Measurements from ENCODE around the gene KSR1.
"Not testable (repeated sequence)": the region's sequence is repeated elsewhere in the genome, so short reads cannot be mapped to it uniquely, and the experiment has no call there.

Gene KSR1

GRCh38 chr17:27446569-27447301, 9.5 kb upstream of the KSR1 start:
- no peaks in the 10 kb centered on the region for H3K27me3 ChIP-seq
- H3K4me1 ChIP-seq (ENCODE audit: control insufficient read depth in 1 of 2, insufficient read depth in 1 of 2, low read depth in 1 of 2, low read length in 1 of 2) = peaks cover 4 to 15% of the 10 kb centered on the region in 2 experiments
- no peaks in the 10 kb centered on the region for H3K36me3 ChIP-seq
- no peak overlapping the region for H3K4me3 ChIP-seq (ENCODE audit: low read depth in 1 of 2, low read length in 1 of 2)
- no peak overlapping the region for H3K27ac ChIP-seq
- TF ChIP-seq CTCF (IDR thresholded peaks at IDR 0.05) = no peak
- H3K9me3 ChIP-seq = no peaks in the 10 kb centered on the region

- H3K27ac ChIP-seq; H3K36me3 ChIP-seq; H3K9me3 ChIP-seq; H3K4me3 ChIP-seq (ENCODE audit: low read depth in 1 of 2, low read length in 1 of 2); H3K27me3 ChIP-seq: not testable (repeated sequence)
- peaks cover 4 to 15% of the 10 kb centered on the region in 2 experiments for H3K4me1 ChIP-seq (ENCODE audit: control insufficient read depth in 1 of 2, insufficient read depth in 1 of 2, low read depth in 1 of 2, low read length in 1 of 2)
Observed at GRCh38 chr17:27448534-27448933, 7.7 kb upstream of the KSR1 start.

DNA sequence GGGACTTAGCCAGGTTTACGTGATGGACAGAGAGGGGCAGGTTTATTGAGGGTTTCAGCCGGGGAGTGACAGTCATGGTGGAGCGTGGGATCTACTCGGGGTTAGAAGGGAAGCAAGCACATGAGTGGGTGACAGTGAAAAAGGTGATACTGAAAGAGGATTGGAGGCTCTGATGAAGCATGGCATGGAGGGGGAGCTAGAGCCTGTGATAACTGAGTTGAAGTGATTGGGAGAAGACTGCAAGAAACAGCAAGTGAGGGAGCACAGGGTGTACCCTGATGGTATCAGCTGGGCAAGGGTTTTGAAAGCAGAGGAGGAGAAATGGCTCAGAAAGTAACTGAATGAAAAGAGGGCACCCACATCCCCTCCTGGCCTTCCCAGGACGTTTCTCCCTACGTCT, 6.7 kb upstream of the KSR1 start:
- H3K27ac ChIP-seq = no peak overlapping the region
- H3K27me3 ChIP-seq = no peaks in the 10 kb centered on the region
- H3K9me3 ChIP-seq = no peaks in the 10 kb centered on the region
- H3K4me1 ChIP-seq (ENCODE audit: control insufficient read depth in 1 of 2, insufficient read depth in 1 of 2, low read depth in 1 of 2, low read length in 1 of 2) = peaks cover 4 to 15% of the 10 kb centered on the region in 2 experiments
- TF ChIP-seq CTCF (IDR thresholded peaks at IDR 0.05) = no peak
- H3K36me3 ChIP-seq = no peaks in the 10 kb centered on the region
- no peak overlapping the region for H3K4me3 ChIP-seq (ENCODE audit: low read depth in 1 of 2, low read length in 1 of 2)

- Histone ChIP-seq H3K27ac (no peak overlapping the region), H3K36me3 (no peaks in the 10 kb centered on the region), H3K27me3 (peaks cover 3% of the 10 kb centered on the region), H3K4me3 (ENCODE audit: low read depth in 1 of 2, low read length in 1 of 2) (no peak overlapping the region), H3K9me3 (no peaks in the 10 kb centered on the region), H3K4me1 (ENCODE audit: control insufficient read depth in 1 of 2, insufficient read depth in 1 of 2, low read depth in 1 of 2, low read length in 1 of 2) (peaks cover 4 to 15% of the 10 kb centered on the region in 2 experiments)
- TF ChIP-seq CTCF (IDR thresholded peaks at IDR 0.05) = no peak
Observed at GRCh38 chr17:27449988-27450387, 6.3 kb upstream of the KSR1 start.

DNA sequence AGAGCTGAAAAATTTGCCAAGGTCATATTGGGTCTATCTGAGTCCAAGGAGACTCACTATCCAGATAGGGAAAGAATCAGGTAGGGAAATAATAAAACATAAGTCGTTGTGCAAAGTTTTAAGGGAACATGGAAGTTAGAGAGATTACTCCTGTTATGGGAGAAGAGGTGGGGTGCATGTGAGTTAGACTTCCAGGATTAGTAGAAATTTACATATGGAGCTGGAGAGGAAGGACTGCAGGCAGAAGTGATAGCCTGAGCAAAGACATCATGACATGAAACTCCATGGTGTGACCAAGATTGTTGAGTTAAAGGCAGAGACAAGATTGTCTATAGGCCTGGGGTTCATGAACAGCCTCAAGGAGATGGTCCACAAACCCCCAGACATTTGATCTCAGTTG, 5.8 kb upstream of the KSR1 start:
- Histone ChIP-seq H3K4me3 (ENCODE audit: low read depth in 1 of 2, low read length in 1 of 2) (no peak overlapping the region), H3K27ac (no peak overlapping the region), H3K36me3 (no peaks in the 10 kb centered on the region), H3K4me1 (ENCODE audit: control insufficient read depth in 1 of 2, insufficient read depth in 1 of 2, low read depth in 1 of 2, low read length in 1 of 2) (peaks cover 4 to 15% of the 10 kb centered on the region in 2 experiments), H3K27me3 (peaks cover 7% of the 10 kb centered on the region), H3K9me3 (no peaks in the 10 kb centered on the region)
- no peak for TF ChIP-seq CTCF (IDR thresholded peaks at IDR 0.05)

DNA sequence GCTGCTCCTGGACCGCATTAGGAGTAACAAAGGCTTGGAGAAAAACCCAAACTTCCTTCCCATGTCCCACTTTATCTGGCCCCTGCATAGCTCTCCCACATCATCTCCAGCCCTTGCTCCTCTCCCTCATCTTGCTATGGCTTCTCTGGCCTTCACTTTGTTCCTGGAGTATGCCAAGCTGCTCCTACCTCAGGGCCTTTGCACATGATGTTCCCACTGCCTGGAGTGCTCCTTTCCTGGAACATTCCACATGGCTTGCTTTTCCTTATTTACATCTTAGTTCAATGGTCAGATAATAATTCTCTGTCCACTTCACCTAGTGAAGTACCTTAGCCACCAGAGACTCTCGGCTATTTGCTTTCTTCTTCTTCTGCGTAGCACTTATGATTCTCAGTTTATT, 4.3 kb upstream of the KSR1 start:
- H3K4me3 ChIP-seq (ENCODE audit: low read depth in 1 of 2, low read length in 1 of 2) = no peak overlapping the region
- H3K4me1 ChIP-seq (ENCODE audit: control insufficient read depth in 1 of 2, insufficient read depth in 1 of 2, low read depth in 1 of 2, low read length in 1 of 2) = peaks cover 11 to 13% of the 10 kb centered on the region in 2 experiments
- H3K36me3 ChIP-seq = no peaks in the 10 kb centered on the region
- TF ChIP-seq CTCF (IDR thresholded peaks at IDR 0.05) = no peak
- no peak overlapping the region for H3K27ac ChIP-seq
- no peaks in the 10 kb centered on the region for H3K9me3 ChIP-seq
- H3K27me3 ChIP-seq = peaks cover 15% of the 10 kb centered on the region
